Astrocyte of the cerebellum (primary cell): ENCODE data around the gene SUMO4.
"Not testable (repeated sequence)": the region's sequence is repeated elsewhere in the genome, so short reads cannot be mapped to it uniquely, and the experiment has no call there.

Experiments used
- DNase-seq: peaks from one replicate; pipeline ENCODE4 v3.0.0-alpha.2; 2011; ENCODE audit warnings: low read depth
- H3K4me3 ChIP-seq: 2 replicates; pipeline ENCODE4 v1.5.1; 2011; ENCODE audit warnings: mild to moderate bottlenecking, low read depth, low read length, moderate library complexity
- CTCF ChIP-seq: IDR thresholded peaks from 2 replicates; pipeline ENCODE4 v1.5.1; 2012; ENCODE audit warnings: low read length, low read depth, moderate library complexity, mild to moderate bottlenecking; ENCODE audit errors: missing control alignments
- in situ Hi-C: cut with HindIII; loops from 2 replicates; pipeline ENCODE4 v1.10.0; 2017; ENCODE audit warnings: low sequenced_read_pairs

Gene SUMO4

DNA sequence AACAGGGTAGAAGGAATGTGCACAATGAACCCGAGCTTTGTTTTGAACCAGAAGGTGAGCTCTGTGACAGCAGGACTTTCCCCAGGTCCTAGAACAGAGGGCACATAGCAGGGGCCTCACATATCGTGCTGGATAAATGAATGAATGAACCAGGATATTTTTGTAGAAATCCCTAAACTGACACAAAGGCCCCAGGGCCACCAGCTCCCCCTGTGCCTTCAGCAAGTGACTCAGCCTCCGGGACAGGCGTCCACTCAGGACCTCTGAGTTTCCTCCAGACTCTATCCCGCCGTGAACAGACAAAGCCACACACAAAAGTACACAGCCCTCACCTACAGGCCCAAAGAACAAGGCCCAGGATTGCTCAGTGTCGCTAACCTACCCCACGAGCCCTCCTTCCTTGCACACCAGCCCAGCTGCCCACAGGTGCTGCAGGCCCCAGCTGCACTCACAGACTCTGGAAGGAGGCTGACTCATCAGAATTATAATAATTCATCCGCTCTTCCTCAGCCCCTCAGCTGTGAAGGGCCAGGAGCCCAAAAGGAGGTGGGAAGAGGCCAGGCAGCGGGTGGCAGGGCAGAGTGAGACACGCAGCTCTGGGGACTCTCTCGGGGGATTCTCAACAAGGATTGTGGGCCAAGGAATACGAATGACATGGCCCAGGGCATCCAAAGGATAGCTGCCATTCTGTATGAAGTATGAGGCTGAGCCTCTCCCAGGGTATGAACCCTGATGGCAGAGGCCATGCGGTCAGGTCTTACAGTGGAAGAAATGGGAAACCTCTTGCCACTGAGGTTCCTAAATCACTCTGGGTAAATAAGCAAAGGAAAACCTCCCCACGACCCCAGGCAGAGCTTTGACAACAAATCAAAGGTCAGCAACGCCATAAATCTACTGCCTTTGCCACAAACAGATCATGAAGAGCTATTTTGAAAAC lies 40.9 kb downstream of the SUMO4 start:
- TF ChIP-seq CTCF = no peak
- no peak overlapping the region for H3K4me3 ChIP-seq
- no peak for DNase-seq
- in situ Hi-C loops = no loop called here

GRCh38 chr6:149441740-149442139 lies 41.7 kb downstream of the SUMO4 start:
- no peak overlapping the region for H3K4me3 ChIP-seq
- no peak for DNase-seq
- TF ChIP-seq CTCF = no peak
- in situ Hi-C loops = no loop called here

- no peak for TF ChIP-seq CTCF
- DNase-seq = no peak
- in situ Hi-C loops = no loop called here
- no peak overlapping the region for H3K4me3 ChIP-seq
Observed at GRCh38 chr6:149443411-149444181, 43.5 kb downstream of the SUMO4 start.

DNA sequence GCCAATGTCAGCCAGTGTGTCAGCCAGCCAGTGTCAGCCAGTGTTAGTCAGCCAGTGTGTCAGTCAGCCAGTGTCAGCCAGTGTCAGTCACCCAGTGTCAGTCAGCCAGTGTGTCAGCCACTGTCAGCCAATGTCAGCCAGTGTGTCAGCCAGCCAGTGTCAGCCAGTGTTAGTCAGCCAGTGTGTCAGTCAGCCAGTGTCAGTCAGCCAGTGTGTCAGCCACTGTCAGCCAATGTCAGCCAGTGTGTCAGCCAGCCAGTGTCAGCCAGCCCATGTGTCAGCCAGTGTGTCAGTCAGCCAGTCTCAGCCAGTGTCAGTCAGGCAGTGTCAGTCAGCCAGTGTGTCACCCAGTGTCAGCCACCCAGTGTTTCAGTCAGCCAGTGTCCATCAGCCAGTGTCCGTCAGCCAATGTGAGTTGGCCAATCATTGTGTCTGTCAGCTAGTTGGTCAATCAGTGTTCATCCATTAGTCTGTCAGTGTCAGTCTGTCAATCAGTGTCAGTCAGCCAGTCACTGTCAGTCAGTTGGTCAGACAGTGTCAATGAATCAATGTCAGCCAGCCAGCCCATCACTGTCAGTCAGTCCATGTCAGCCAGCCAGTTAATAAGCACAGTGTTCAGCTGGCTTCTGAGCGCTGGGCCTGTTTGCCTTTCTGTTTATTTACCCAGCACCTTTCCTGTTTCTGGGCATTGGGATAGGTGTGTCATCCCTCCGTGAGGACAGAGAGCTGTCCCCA lies 44.5 kb downstream of the SUMO4 start:
- in situ Hi-C loops, H3K4me3 ChIP-seq, DNase-seq: not testable (repeated sequence)

DNA sequence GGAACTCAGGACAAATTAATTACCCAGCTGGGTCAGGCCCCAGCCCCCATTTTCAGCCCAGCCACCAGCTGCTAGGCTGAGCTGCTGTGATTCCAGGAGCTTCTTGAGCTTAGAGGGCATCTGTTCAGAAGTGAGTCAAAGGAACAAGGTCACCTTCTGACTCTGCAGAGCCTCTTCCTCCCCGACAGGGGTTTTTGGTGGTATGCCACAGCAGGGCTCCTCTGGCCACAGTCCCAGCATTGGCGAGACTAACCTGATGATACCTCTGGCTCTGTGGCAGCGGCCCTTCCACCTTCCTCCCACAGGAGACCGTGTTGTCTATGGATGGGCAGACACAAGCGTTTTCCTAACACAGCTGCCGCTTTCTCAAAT lies 45.0 kb downstream of the SUMO4 start:
- DNase-seq = no peak
- no peak for TF ChIP-seq CTCF
- H3K4me3 ChIP-seq = no peak overlapping the region
- in situ Hi-C loops = no loop called here

- in situ Hi-C loops = no loop called here
- no peak for DNase-seq
- no peak for TF ChIP-seq CTCF
- no peak overlapping the region for H3K4me3 ChIP-seq
Observed at GRCh38 chr6:149445573-149445972, 45.5 kb downstream of the SUMO4 start.
